Endothelial cell of umbilical vein (primary cell): ENCODE measurements around the gene EIF2B1. TPM values are rescaled to one million over a fixed set of nuclear protein-coding genes. Genes with fewer than 3 reads are reported as not detected.

ENCODE experiments used
- BruUV-seq: library from RNA; stranded (reverse); fragments of 400-500 nt; replicated peaks from 2 replicates; lab custom pipeline; 2021; lab: Mats Ljungman, UMichigan
- CTCF ChIA-PET: fragments of 300-600, 350-600 bp; sonication (Branson Sonifier 250); formaldehyde crosslinking; loops from one replicate; lab custom pipeline; 2021; ENCODE audit warnings: antibody characterized with exemption, inconsistent platforms; lab: Charles Lee
- POLR2A ChIA-PET: fragments of 300-600, 350-600 bp; sonication (Branson Sonifier 250); formaldehyde crosslinking; loops from one replicate; lab custom pipeline; 2021; ENCODE audit warnings: antibody characterized with exemption, inconsistent platforms; lab: Charles Lee
- DNase-seq: peaks from one replicate; pipeline ENCODE4 v3.0.0-alpha.2; 2011; ENCODE audit warnings: low read depth, low spot score
- FAIRE-seq: peaks from 2 replicates; lab custom pipeline; 2011; peaks lifted over from hg19 to GRCh38; lab: Jason Lieb, UNC
- H2AFZ ChIP-seq: 2 replicates; pipeline ENCODE4 v1.6.0; 2012; ENCODE audit warnings: low read depth, low read length, control low read depth, inconsistent platforms
- H3K27ac ChIP-seq: 2 replicates; pipeline ENCODE4 v1.5.1; 2011; ENCODE audit warnings: low read depth, mild to moderate bottlenecking, control low read depth, low read length, moderate library complexity; ENCODE audit not compliant: insufficient read depth
- H3K27me3 ChIP-seq, 2 experiments: 2 replicates each; pipeline versions ENCODE4 v1.6.0 to v1.6.1; 2011; ENCODE audit warnings: low read length in 2 of 2, mixed read lengths in 1 of 2; ENCODE audit not compliant: control insufficient read depth in 2 of 2, insufficient read depth in 2 of 2
- H3K36me3 ChIP-seq, 2 experiments: 2 replicates in 1 of 2; 3 replicates in 1 of 2; pipeline ENCODE4 v1.5.1; 2011; ENCODE audit warnings: low read length in 2 of 2, mild to moderate bottlenecking in 1 of 2, moderate library complexity in 1 of 2; ENCODE audit not compliant: control insufficient read depth in 2 of 2, insufficient read depth in 2 of 2; ENCODE audit errors: extremely low read depth in 1 of 2
- H3K4me1 ChIP-seq: 3 replicates; pipeline ENCODE4 v1.5.1; 2011; ENCODE audit warnings: mild to moderate bottlenecking, low read length; ENCODE audit not compliant: control insufficient read depth, insufficient read depth; ENCODE audit errors: extremely low read depth
- H3K4me2 ChIP-seq: 2 replicates; pipeline ENCODE4 v1.6.1; 2011; ENCODE audit warnings: low read length, control low read depth, mixed read lengths; ENCODE audit not compliant: insufficient read depth
- H3K4me3 ChIP-seq, 3 experiments: fragments of 200-600 bp in 1 of 3; sonication (generic), shearing (Covaris generic) in 1 of 3; replicated peaks in 1 of 3; 2 replicates each; pipeline ENCODE4 v1.5.1; 2011 to 2016; ENCODE audit warnings: control low read depth in 3 of 3, low read length in 3 of 3, mild to moderate bottlenecking in 2 of 3, inconsistent platforms in 1 of 3, low read depth in 1 of 3, moderate library complexity in 1 of 3; ENCODE audit not compliant: insufficient read depth in 1 of 3
- H3K79me2 ChIP-seq: 2 replicates; pipeline ENCODE4 v1.6.0; 2012; ENCODE audit warnings: low read length, inconsistent platforms; ENCODE audit not compliant: control insufficient read depth, insufficient read depth
- H3K9ac ChIP-seq: replicated peaks from 2 replicates; pipeline ENCODE3; 2011; ENCODE audit warnings: low read length, control low read depth; ENCODE audit not compliant: insufficient read depth; ENCODE audit errors: extremely low read depth
- H3K9me1 ChIP-seq: replicated peaks from 3 replicates; pipeline ENCODE4 v1.6.0; 2011; ENCODE audit warnings: mild to moderate bottlenecking, low read length; ENCODE audit not compliant: control insufficient read depth, insufficient read depth; ENCODE audit errors: extremely low read depth
- H3K9me3 ChIP-seq: replicated peaks from 2 replicates; pipeline ENCODE4 v1.5.1; 2012; ENCODE audit warnings: low read length, inconsistent platforms; ENCODE audit not compliant: control insufficient read depth, insufficient read depth
- H4K20me1 ChIP-seq: replicated peaks from 2 replicates; pipeline ENCODE3; 2011; ENCODE audit warnings: mild to moderate bottlenecking, low read length; ENCODE audit not compliant: control insufficient read depth, insufficient read depth; ENCODE audit errors: extremely low read depth
- GATA2 ChIP-seq: IDR thresholded peaks from 2 replicates; pipeline ENCODE4 v1.7.0; 2011; ENCODE audit warnings: low read depth, mild to moderate bottlenecking, moderate library complexity, mixed read lengths, low read length; ENCODE audit not compliant: insufficient read length, insufficient read depth
- MAX ChIP-seq: IDR thresholded peaks from 2 replicates; pipeline ENCODE4 v1.6.1; 2011; ENCODE audit not compliant: insufficient read depth, insufficient read length
- dilution Hi-C: fragments of 300-500 bp; cut with MboI; formaldehyde crosslinking; loops from one replicate; pipeline ENCODE4 v1.15.0; 2019; ENCODE audit warnings: low sequenced_read_pairs; ENCODE audit not compliant: extremely low pct_ligation_motif_present
- intact Hi-C: fragments of 100-400 bp; cut with micrococcal nuclease; formaldehyde crosslinking; loops from one replicate; pipeline ENCODE4 v1.10.0; 2022
- polyA plus RNA-seq, 4 experiments: library from polyadenylated mRNA; depleted of rRNA in 3 of 4; stranded (reverse) in 3 of 4; unstranded in 1 of 4; fragments of >200 nt; gene quantifications; 2 replicates each; pipeline versions ENCODE4 v1.2.1 to v1.2.3, GENCODE V29; 2011 to 2012; ENCODE audit warnings: missing spikeins in 1 of 4
- small RNA-seq: library from RNA; depleted of rRNA; stranded (forward); fragments of <200 nt; gene quantifications from one replicate; pipeline ENCODE3, GENCODE V24; 2012; ENCODE audit warnings: low replicate concordance, low read depth; ENCODE audit not compliant: insufficient read depth, insufficient read length
- total RNA-seq: library from RNA; stranded (reverse); gene quantifications from 2 replicates; pipeline ENCODE4 v1.2.3, GENCODE V29; 2021

Gene EIF2B1
- total and polyA plus RNA-seq, 2 donors (not counting 3 experiments of a cell fraction or from before 2014, with no cell fraction given): 32.6 to 61.8 TPM

GRCh38 chr12:123571343-123571813 is 62.1 kb downstream of the EIF2B1 start:
- DNase-seq (no peak), FAIRE-seq (peak; percentile 70)
- no peaks in the 10 kb centered on the region for H3K36me3 ChIP-seq
- peaks cover 2% of the 10 kb centered on the region for H3K4me1 ChIP-seq
- no peak overlapping the region for H3K27ac ChIP-seq
- H4K20me1 ChIP-seq: no peaks in the 10 kb centered on the region
- TF ChIP-seq MAX (peak; percentile 27), GATA2 (no peak)
- POLR2A ChIA-PET: interaction anchor here (0.7 kb wide), 1 partner anchor 386 kb away, joined by 4 read pairs; no protein-coding TSS in a partner anchor
- H3K79me2 ChIP-seq: no peaks in the 10 kb centered on the region
- H3K9me3 ChIP-seq: no peaks in the 10 kb centered on the region
- no peak overlapping the region for H3K9ac ChIP-seq
- dilution Hi-C loops (no loop called here), intact Hi-C loops (no loop called here)
- BruUV-seq: no TSS peak
- no peaks in the 10 kb centered on the region for H3K9me1 ChIP-seq
- CTCF ChIA-PET: interaction anchor here (0.6 to 1.4 kb wide), 4 partner anchors 10 to 206 kb away, joined by 3 to 5 read pairs (median 4); partner anchors contain the start of gene RILPL1
- no peak overlapping the region for H3K4me3 ChIP-seq
- peaks cover 4% of the 10 kb centered on the region in 2 experiments for H3K27me3 ChIP-seq
- H2AFZ ChIP-seq: peak overlapping the region; percentile 32
- no peak overlapping the region for H3K4me2 ChIP-seq

Small RNA genes lying within 50 kb of the gene (small RNA-seq; reads per million reads assigned to genes)
- 2.8 reads per million, percentile 16 among the genes with 10 or more reads in this experiment for gene SNORA9B

Other genes starting within 250 kb of the EIF2B1 start
- gene KMT5A, start 249.6 kb downstream of the EIF2B1 start, total RNA-seq: 75.4 and 77.4 TPM in 2 replicates
- gene KMT5A, start 249.6 kb downstream of the EIF2B1 start, polyA plus RNA-seq: 22.3 and 26.1 TPM in 2 replicates
- gene RILPL2, start 197.0 kb downstream of the EIF2B1 start, total RNA-seq: 4.6 and 7.2 TPM in 2 replicates
- 3.0 and 3.3 TPM in 2 replicates for gene RILPL2, start 197.0 kb downstream of the EIF2B1 start, polyA plus RNA-seq
- gene SNRNP35, start 175.5 kb downstream of the EIF2B1 start, total RNA-seq: 27.9 and 30.6 TPM in 2 replicates
- 14.6 and 15.9 TPM in 2 replicates for gene SNRNP35, start 175.5 kb downstream of the EIF2B1 start, polyA plus RNA-seq
- gene RILPL1, start 100.0 kb downstream of the EIF2B1 start, total RNA-seq: 29.7 and 30.4 TPM in 2 replicates
- 34.3 and 38.4 TPM in 2 replicates for gene RILPL1, start 100.0 kb downstream of the EIF2B1 start, polyA plus RNA-seq
- 284 and 293 TPM in 2 replicates for gene TMED2, start 49.1 kb downstream of the EIF2B1 start, total RNA-seq
- gene TMED2, start 49.1 kb downstream of the EIF2B1 start, polyA plus RNA-seq: 125 and 142 TPM in 2 replicates
- gene DDX55, start 31.6 kb downstream of the EIF2B1 start, total RNA-seq: 25.9 and 29.5 TPM in 2 replicates
- gene DDX55, start 31.6 kb downstream of the EIF2B1 start, polyA plus RNA-seq: 17.6 and 17.8 TPM in 2 replicates
- 28.7 and 31.3 TPM in 2 replicates for gene GTF2H3, start 143 bp upstream of the EIF2B1 start, total RNA-seq
- gene GTF2H3, start 143 bp upstream of the EIF2B1 start, polyA plus RNA-seq: 17.8 and 19.3 TPM in 2 replicates
- gene TCTN2, start 37.4 kb upstream of the EIF2B1 start, total RNA-seq: 11.2 and 13.4 TPM in 2 replicates
- 16.5 and 16.7 TPM in 2 replicates for gene TCTN2, start 37.4 kb upstream of the EIF2B1 start, polyA plus RNA-seq
- gene ATP6V0A2, start 78.7 kb upstream of the EIF2B1 start, total RNA-seq: 35.3 and 37.1 TPM in 2 replicates
- gene ATP6V0A2, start 78.7 kb upstream of the EIF2B1 start, polyA plus RNA-seq: 28.6 and 35.8 TPM in 2 replicates
- gene DNAH10, start 128.6 kb upstream of the EIF2B1 start, total RNA-seq: 0.31 TPM in 1 of 2 replicates, not detected in the other
- gene DNAH10, start 128.6 kb upstream of the EIF2B1 start, polyA plus RNA-seq: 0.02 and 0.04 TPM in 2 replicates